Endothelial cell of umbilical vein (primary cell): ENCODE data around the gene CTTNBP2. TPM values are rescaled to one million over a fixed set of nuclear protein-coding genes. Genes with fewer than 3 reads are reported as not detected.

Experiments
- BruUV-seq: library from RNA; stranded (reverse); fragments of 400-500 nt; replicated peaks from 2 replicates; lab custom pipeline; 2021; lab: Mats Ljungman, UMichigan
- CTCF ChIA-PET: fragments of 300-600, 350-600 bp; sonication (Branson Sonifier 250); formaldehyde crosslinking; loops from one replicate; lab custom pipeline; 2021; ENCODE audit warnings: antibody characterized with exemption, inconsistent platforms; lab: Charles Lee
- POLR2A ChIA-PET: fragments of 300-600, 350-600 bp; sonication (Branson Sonifier 250); formaldehyde crosslinking; loops from one replicate; lab custom pipeline; 2021; ENCODE audit warnings: antibody characterized with exemption, inconsistent platforms; lab: Charles Lee
- DNase-seq: peaks from one replicate; pipeline ENCODE4 v3.0.0-alpha.2; 2011; ENCODE audit warnings: low read depth, low spot score
- FAIRE-seq: peaks from 2 replicates; lab custom pipeline; 2011; peaks lifted over from hg19 to GRCh38; lab: Jason Lieb, UNC
- H2AFZ ChIP-seq: 2 replicates; pipeline ENCODE4 v1.6.0; 2012; ENCODE audit warnings: low read depth, low read length, control low read depth, inconsistent platforms
- H3K27ac ChIP-seq: 2 replicates; pipeline ENCODE4 v1.5.1; 2011; ENCODE audit warnings: low read depth, mild to moderate bottlenecking, control low read depth, low read length, moderate library complexity; ENCODE audit not compliant: insufficient read depth
- H3K27me3 ChIP-seq, 2 experiments: 2 replicates each; pipeline versions ENCODE4 v1.6.0 to v1.6.1; 2011; ENCODE audit warnings: low read length in 2 of 2, mixed read lengths in 1 of 2; ENCODE audit not compliant: control insufficient read depth in 2 of 2, insufficient read depth in 2 of 2
- H3K36me3 ChIP-seq, 2 experiments: 2 replicates in 1 of 2; 3 replicates in 1 of 2; pipeline ENCODE4 v1.5.1; 2011; ENCODE audit warnings: low read length in 2 of 2, mild to moderate bottlenecking in 1 of 2, moderate library complexity in 1 of 2; ENCODE audit not compliant: control insufficient read depth in 2 of 2, insufficient read depth in 2 of 2; ENCODE audit errors: extremely low read depth in 1 of 2
- H3K4me1 ChIP-seq: 3 replicates; pipeline ENCODE4 v1.5.1; 2011; ENCODE audit warnings: mild to moderate bottlenecking, low read length; ENCODE audit not compliant: control insufficient read depth, insufficient read depth; ENCODE audit errors: extremely low read depth
- H3K4me2 ChIP-seq: 2 replicates; pipeline ENCODE4 v1.6.1; 2011; ENCODE audit warnings: low read length, control low read depth, mixed read lengths; ENCODE audit not compliant: insufficient read depth
- H3K4me3 ChIP-seq, 3 experiments: fragments of 200-600 bp in 1 of 3; sonication (generic), shearing (Covaris generic) in 1 of 3; replicated peaks in 1 of 3; 2 replicates each; pipeline ENCODE4 v1.5.1; 2011 to 2016; ENCODE audit warnings: control low read depth in 3 of 3, low read length in 3 of 3, mild to moderate bottlenecking in 2 of 3, inconsistent platforms in 1 of 3, low read depth in 1 of 3, moderate library complexity in 1 of 3; ENCODE audit not compliant: insufficient read depth in 1 of 3
- H3K79me2 ChIP-seq: 2 replicates; pipeline ENCODE4 v1.6.0; 2012; ENCODE audit warnings: low read length, inconsistent platforms; ENCODE audit not compliant: control insufficient read depth, insufficient read depth
- H3K9ac ChIP-seq: replicated peaks from 2 replicates; pipeline ENCODE3; 2011; ENCODE audit warnings: low read length, control low read depth; ENCODE audit not compliant: insufficient read depth; ENCODE audit errors: extremely low read depth
- H3K9me1 ChIP-seq: replicated peaks from 3 replicates; pipeline ENCODE4 v1.6.0; 2011; ENCODE audit warnings: mild to moderate bottlenecking, low read length; ENCODE audit not compliant: control insufficient read depth, insufficient read depth; ENCODE audit errors: extremely low read depth
- H3K9me3 ChIP-seq: replicated peaks from 2 replicates; pipeline ENCODE4 v1.5.1; 2012; ENCODE audit warnings: low read length, inconsistent platforms; ENCODE audit not compliant: control insufficient read depth, insufficient read depth
- H4K20me1 ChIP-seq: replicated peaks from 2 replicates; pipeline ENCODE3; 2011; ENCODE audit warnings: mild to moderate bottlenecking, low read length; ENCODE audit not compliant: control insufficient read depth, insufficient read depth; ENCODE audit errors: extremely low read depth
- CTCF ChIP-seq, 2 donors: IDR thresholded peaks; 1 replicate in 1 of 2; 2 replicates in 1 of 2; pipeline ENCODE4 v1.5.1; 2011; ENCODE audit warnings: low read length in 2 of 2, mild to moderate bottlenecking in 2 of 2, moderate library complexity in 2 of 2, control low read depth in 1 of 2, inconsistent platforms in 1 of 2, low read depth in 1 of 2; ENCODE audit not compliant: insufficient read depth in 1 of 2; ENCODE audit errors: extremely low read depth in 1 of 2
- EZH2 ChIP-seq: IDR thresholded peaks from 2 replicates; pipeline ENCODE4 v1.6.1; 2012; ENCODE audit warnings: borderline replicate concordance, low read depth, mild to moderate bottlenecking, moderate library complexity, low read length, inconsistent platforms; ENCODE audit not compliant: severe bottlenecking
- FOS ChIP-seq: IDR thresholded peaks from 2 replicates; pipeline ENCODE4 v1.6.1; 2011; ENCODE audit warnings: mild to moderate bottlenecking, low read length, moderate library complexity, borderline replicate concordance; ENCODE audit not compliant: insufficient read depth
- GATA2 ChIP-seq: IDR thresholded peaks from 2 replicates; pipeline ENCODE4 v1.7.0; 2011; ENCODE audit warnings: low read depth, mild to moderate bottlenecking, moderate library complexity, mixed read lengths, low read length; ENCODE audit not compliant: insufficient read length, insufficient read depth
- JUN ChIP-seq: IDR thresholded peaks from 2 replicates; pipeline ENCODE4 v1.6.1; 2011; ENCODE audit warnings: borderline replicate concordance, low read depth; ENCODE audit not compliant: insufficient read length, insufficient read depth
- MYC ChIP-seq: IDR thresholded peaks from one replicate; pipeline ENCODE4 v1.6.1; 2011; ENCODE audit warnings: mild to moderate bottlenecking, low read depth, low read length
- POLR2A ChIP-seq: IDR thresholded peaks from 2 replicates; pipeline ENCODE4 v1.6.1; 2012; ENCODE audit warnings: low read depth, mild to moderate bottlenecking, control low read depth, low read length
- POLR2AphosphoS5 ChIP-seq: IDR thresholded peaks from 2 replicates; pipeline ENCODE4 v1.6.1; 2012; ENCODE audit warnings: low read depth, mild to moderate bottlenecking, control low read depth, low read length, moderate library complexity; ENCODE audit not compliant: insufficient read depth
- dilution Hi-C: fragments of 300-500 bp; cut with MboI; formaldehyde crosslinking; loops from one replicate; pipeline ENCODE4 v1.15.0; 2019; ENCODE audit warnings: low sequenced_read_pairs; ENCODE audit not compliant: extremely low pct_ligation_motif_present
- intact Hi-C: fragments of 100-400 bp; cut with micrococcal nuclease; formaldehyde crosslinking; loops from one replicate; pipeline ENCODE4 v1.10.0; 2022
- polyA plus RNA-seq, 4 experiments: library from polyadenylated mRNA; depleted of rRNA in 3 of 4; stranded (reverse) in 3 of 4; unstranded in 1 of 4; fragments of >200 nt; gene quantifications; 2 replicates each; pipeline versions ENCODE4 v1.2.1 to v1.2.3, GENCODE V29; 2011 to 2012; ENCODE audit warnings: missing spikeins in 1 of 4
- total RNA-seq: library from RNA; stranded (reverse); gene quantifications from 2 replicates; pipeline ENCODE4 v1.2.3, GENCODE V29; 2021
- TF ChIP-seq, protein P1 (sequence below): IDR thresholded peaks from 2 replicates; pipeline ENCODE4 v1.6.1; 2011; ENCODE audit not compliant: insufficient read depth, insufficient read length

Gene CTTNBP2
- total and polyA plus RNA-seq, 2 donors (not counting 3 experiments of a cell fraction or from before 2014, with no cell fraction given) = 0.08 to 0.35 TPM

- ChIA-PET CTCF (no interaction called here), POLR2A (no interaction called here)
- BruUV-seq = no TSS peak
Measured at GRCh38 chr7:117784315-117784714, 88.9 kb downstream of the CTTNBP2 start.

More at GRCh38 chr7:117784315-117784714, 88.9 kb downstream of the CTTNBP2 start:
- no peaks in the 10 kb centered on the region for H3K4me1 ChIP-seq
- H3K36me3 ChIP-seq = no peaks in the 10 kb centered on the region
- DNase-seq (no peak), FAIRE-seq (no peak)
- intact Hi-C loops = no loop called here
- no peak overlapping the region for H3K27ac ChIP-seq
- no peak overlapping the region for H3K4me3 ChIP-seq
- no peak overlapping the region for H3K4me2 ChIP-seq
- no peaks in the 10 kb centered on the region for H3K9me3 ChIP-seq
- no peak overlapping the region for H3K9ac ChIP-seq
- dilution Hi-C loops = no loop called here
- H3K9me1 ChIP-seq = no peaks in the 10 kb centered on the region
- no peak overlapping the region for H2AFZ ChIP-seq
- peaks cover 0 to 2% of the 10 kb centered on the region in 2 experiments for H3K27me3 ChIP-seq
- no peaks in the 10 kb centered on the region for H3K79me2 ChIP-seq
- no peak for TF ChIP-seq GATA2
- no peak for TF ChIP-seq MYC
- no peak for TF ChIP-seq JUN
- no peak for TF ChIP-seq EZH2
- no peak for TF ChIP-seq CTCF (IDR thresholded peaks at IDR 0.05; ENCODE audit: extremely low read depth in 1 of 2, insufficient read depth in 1 of 2, low read depth in 1 of 2, low read length in 2 of 2)
- no peak for TF ChIP-seq FOS
- TF ChIP-seq POLR2A = no peak
- TF ChIP-seq POLR2AphosphoS5 = no peak
- TF ChIP-seq, protein P1, sequence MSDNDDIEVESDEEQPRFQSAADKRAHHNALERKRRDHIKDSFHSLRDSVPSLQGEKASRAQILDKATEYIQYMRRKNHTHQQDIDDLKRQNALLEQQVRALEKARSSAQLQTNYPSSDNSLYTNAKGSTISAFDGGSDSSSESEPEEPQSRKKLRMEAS = no peak
- no peaks in the 10 kb centered on the region for H4K20me1 ChIP-seq
